ENCODE measurements around the gene MAP1LC3B2.

MAP1LC3B2 gene

DNA sequence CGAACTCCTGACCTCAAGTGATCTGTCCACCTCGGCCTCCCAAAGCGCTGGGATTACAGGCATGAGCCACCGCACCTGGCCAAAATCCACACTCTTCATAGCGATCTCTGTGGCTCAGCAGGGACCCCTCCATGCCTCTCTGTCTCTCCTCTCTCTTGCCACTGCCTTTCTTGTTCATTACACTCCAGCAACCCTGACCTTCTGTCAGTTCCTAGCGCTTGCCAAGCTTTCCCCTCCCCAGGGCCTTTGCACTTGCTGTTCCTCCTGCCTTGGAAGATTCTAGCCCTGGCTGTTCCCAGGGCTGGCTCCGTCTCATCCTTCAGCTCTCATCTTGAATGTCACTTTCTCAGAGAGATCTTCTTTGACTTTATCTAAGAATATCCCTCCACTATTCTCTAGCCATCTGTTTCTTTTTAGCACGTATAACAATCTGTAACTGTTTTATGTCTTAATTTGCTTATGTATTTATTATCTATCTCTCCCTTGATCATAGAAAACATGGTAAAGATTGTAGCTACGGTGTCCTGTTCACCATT lies 38.9 kb upstream of the MAP1LC3B2 start:
- TF ChIP-seq, protein P1, sequence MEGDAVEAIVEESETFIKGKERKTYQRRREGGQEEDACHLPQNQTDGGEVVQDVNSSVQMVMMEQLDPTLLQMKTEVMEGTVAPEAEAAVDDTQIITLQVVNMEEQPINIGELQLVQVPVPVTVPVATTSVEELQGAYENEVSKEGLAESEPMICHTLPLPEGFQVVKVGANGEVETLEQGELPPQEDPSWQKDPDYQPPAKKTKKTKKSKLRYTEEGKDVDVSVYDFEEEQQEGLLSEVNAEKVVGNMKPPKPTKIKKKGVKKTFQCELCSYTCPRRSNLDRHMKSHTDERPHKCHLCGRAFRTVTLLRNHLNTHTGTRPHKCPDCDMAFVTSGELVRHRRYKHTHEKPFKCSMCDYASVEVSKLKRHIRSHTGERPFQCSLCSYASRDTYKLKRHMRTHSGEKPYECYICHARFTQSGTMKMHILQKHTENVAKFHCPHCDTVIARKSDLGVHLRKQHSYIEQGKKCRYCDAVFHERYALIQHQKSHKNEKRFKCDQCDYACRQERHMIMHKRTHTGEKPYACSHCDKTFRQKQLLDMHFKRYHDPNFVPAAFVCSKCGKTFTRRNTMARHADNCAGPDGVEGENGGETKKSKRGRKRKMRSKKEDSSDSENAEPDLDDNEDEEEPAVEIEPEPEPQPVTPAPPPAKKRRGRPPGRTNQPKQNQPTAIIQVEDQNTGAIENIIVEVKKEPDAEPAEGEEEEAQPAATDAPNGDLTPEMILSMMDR (IDR thresholded peaks at IDR 0.05) = no peak
- Histone ChIP-seq H3K27ac (no peak overlapping the region), H3K4me1 (ENCODE audit: control insufficient read depth in 1 of 2, insufficient read depth in 1 of 2, low read depth in 1 of 2, low read length in 1 of 2) (no peaks in the 10 kb centered on the region), H3K36me3 (no peaks in the 10 kb centered on the region), H3K4me3 (ENCODE audit: low read depth in 1 of 2, low read length in 1 of 2) (no peak overlapping the region), H3K9me3 (no peaks in the 10 kb centered on the region), H3K27me3 (no peaks in the 10 kb centered on the region)

DNA sequence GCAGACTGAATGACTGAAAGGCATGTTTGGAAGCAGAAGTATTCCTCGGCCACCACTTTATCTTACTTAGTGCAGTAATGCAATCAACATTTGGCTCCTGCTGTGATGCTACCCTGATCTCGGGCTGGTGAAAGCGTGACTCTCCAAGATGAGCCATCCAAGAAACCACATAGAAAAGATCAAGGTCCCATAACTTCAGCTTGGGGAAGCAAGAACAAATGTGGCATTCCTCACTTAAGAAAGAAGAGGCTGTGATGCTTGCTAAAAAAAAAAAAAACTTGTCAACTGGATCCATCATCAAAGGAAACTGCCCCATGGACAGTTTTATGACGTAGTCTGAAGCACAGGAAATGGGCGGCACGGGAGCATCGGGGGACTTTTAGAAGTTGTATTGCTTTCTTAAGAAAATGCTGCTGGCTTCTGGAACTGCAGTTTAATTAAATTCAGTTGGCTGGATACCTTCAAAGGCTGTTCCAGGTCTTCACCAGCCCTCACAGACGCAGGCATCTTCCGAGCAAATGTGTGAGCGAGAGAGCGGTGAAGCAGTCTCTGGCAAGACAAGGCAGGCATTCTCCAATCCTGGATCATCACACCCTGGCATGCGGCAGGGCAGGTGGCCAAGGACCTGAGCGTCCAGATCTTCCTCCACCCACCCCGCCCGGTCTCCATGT lies 38.2 kb upstream of the MAP1LC3B2 start:
- H3K4me1 ChIP-seq (ENCODE audit: control insufficient read depth in 1 of 2, insufficient read depth in 1 of 2, low read depth in 1 of 2, low read length in 1 of 2) = no peaks in the 10 kb centered on the region
- H3K36me3 ChIP-seq = no peaks in the 10 kb centered on the region
- no peak overlapping the region for H3K27ac ChIP-seq
- no peak overlapping the region for H3K4me3 ChIP-seq (ENCODE audit: low read depth in 1 of 2, low read length in 1 of 2)
- TF ChIP-seq, protein P1 (IDR thresholded peaks at IDR 0.05) = no peak
- H3K27me3 ChIP-seq = no peaks in the 10 kb centered on the region
- H3K9me3 ChIP-seq = no peaks in the 10 kb centered on the region

DNA sequence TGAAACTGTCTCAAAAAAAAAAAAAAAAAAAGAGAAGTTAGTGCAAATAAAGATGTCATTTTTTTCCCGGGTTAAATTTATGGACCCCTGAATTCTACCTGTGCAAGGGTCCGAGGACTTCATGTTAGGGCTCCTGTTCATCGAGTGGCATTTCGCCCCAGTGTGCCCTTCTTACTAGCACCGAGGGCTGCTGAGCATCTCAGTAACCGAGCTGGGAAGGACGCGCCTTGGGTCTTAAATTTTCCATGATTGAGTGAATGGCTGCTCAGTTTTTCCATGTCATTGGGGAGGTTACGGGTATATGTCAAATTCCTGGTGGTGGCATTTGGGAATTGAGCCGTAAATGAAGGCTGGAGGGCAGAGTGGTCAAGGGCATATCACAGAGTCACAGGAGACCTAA lies 34.9 kb upstream of the MAP1LC3B2 start:
- no peaks in the 10 kb centered on the region for H3K36me3 ChIP-seq
- H3K27me3 ChIP-seq = no peaks in the 10 kb centered on the region
- TF ChIP-seq, protein P1 (IDR thresholded peaks at IDR 0.05) = no peak
- H3K4me1 ChIP-seq (ENCODE audit: control insufficient read depth in 1 of 2, insufficient read depth in 1 of 2, low read depth in 1 of 2, low read length in 1 of 2) = no peaks in the 10 kb centered on the region
- H3K9me3 ChIP-seq = no peaks in the 10 kb centered on the region
- H3K4me3 ChIP-seq (ENCODE audit: low read depth in 1 of 2, low read length in 1 of 2) = no peak overlapping the region
- H3K27ac ChIP-seq = no peak overlapping the region

DNA sequence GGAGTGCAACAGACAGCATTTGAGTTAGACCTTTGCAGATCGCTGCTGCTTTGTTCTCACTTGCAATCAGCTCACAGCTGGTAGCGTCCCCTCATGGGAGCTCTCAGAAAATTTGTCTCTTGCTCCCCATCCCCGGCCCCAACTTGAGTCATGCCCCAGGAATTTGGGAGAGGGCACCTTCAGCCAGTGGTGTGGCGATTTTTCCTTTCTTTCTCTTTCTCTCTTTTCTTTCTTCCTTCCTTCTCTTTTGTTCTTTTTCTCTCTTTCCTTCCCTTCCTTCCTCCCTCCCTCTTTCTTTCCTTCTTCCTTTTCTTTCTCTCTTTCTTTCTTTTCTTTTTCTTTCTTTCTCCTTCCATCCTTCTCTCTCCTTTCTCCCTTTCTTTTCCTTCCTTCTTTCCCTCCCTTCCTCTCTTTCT lies 34.2 kb upstream of the MAP1LC3B2 start:
- Histone ChIP-seq H3K4me1 (ENCODE audit: control insufficient read depth in 1 of 2, insufficient read depth in 1 of 2, low read depth in 1 of 2, low read length in 1 of 2) (no peaks in the 10 kb centered on the region), H3K36me3 (no peaks in the 10 kb centered on the region), H3K27me3 (no peaks in the 10 kb centered on the region), H3K27ac (no peak overlapping the region), H3K9me3 (no peaks in the 10 kb centered on the region), H3K4me3 (ENCODE audit: low read depth in 1 of 2, low read length in 1 of 2) (no peak overlapping the region)
- TF ChIP-seq, protein P1 (IDR thresholded peaks at IDR 0.05) = no peak

DNA sequence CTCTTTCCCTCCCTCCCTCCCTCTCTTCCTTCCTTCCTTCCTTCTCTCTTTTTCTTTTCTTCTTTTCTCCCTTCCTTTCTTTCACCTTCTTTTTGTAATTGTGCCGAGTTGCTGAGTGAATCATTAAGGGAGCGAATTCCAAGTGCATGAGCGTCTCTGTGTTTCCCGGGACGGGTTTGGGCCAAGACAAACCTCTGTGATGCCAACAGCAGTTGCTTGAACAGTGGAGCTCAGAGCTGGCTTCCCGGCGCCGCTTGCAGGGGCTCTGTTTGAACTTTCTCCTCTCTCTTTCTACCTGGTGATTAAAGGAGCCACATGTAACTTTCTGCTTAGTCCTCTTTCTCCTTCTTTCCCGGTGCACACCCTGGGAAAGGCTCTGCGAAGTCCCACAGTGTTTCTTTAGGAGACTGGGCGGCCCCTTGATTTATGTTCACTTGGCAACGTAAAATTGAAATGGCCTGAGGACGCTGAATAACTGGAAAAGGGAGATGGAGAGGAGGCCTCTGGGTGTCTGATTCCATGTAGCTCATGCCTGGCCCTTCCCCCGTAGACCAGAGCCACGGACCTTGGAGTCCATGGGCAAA lies 33.7 kb upstream of the MAP1LC3B2 start:
- TF ChIP-seq, protein P1 (IDR thresholded peaks at IDR 0.05) = no peak
- Histone ChIP-seq H3K9me3 (no peaks in the 10 kb centered on the region), H3K27ac (no peak overlapping the region), H3K27me3 (no peaks in the 10 kb centered on the region), H3K36me3 (no peaks in the 10 kb centered on the region), H3K4me3 (ENCODE audit: low read depth in 1 of 2, low read length in 1 of 2) (no peak overlapping the region), H3K4me1 (ENCODE audit: control insufficient read depth in 1 of 2, insufficient read depth in 1 of 2, low read depth in 1 of 2, low read length in 1 of 2) (no peaks in the 10 kb centered on the region)
